IMR-90 (cell line): ENCODE data around the gene ABHD15. TPM values are rescaled to one million over a fixed set of nuclear protein-coding genes. Genes with fewer than 3 reads are reported as not detected.
"Not testable (repeated sequence)": the region's sequence is repeated elsewhere in the genome, so short reads cannot be mapped to it uniquely, and the experiment has no call there.

Source experiments
- ATAC-seq: fragments of 200-7000 bp; cut with Tn5 transposase; 2 replicates; pipeline ENCODE4 v1.9.1; 2020; ENCODE audit warnings: low read depth, mild to moderate bottlenecking, moderate library complexity
- BruUV-seq: library from RNA; stranded (reverse); fragments of 400-500 nt; replicated peaks from 2 replicates; lab custom pipeline; 2021; lab: Mats Ljungman, UMichigan
- CTCF ChIA-PET: fragments of 300-600 bp; formaldehyde crosslinking; extraction: SDS; loops from one replicate; lab custom pipeline; 2021; ENCODE audit warnings: antibody characterized with exemption; lab: Yijun Ruan, JAX
- POLR2A ChIA-PET: fragments of 300-600 bp; sonication (Branson Sonifier 250); formaldehyde crosslinking; loops from one replicate; lab custom pipeline; 2022; ENCODE audit warnings: antibody characterized with exemption; ENCODE audit not compliant: unreplicated experiment; lab: Charles Lee
- DNase-seq: peaks from one replicate; pipeline ENCODE4 v3.0.0; 2013
- H2AFZ ChIP-seq: replicated peaks from 2 replicates; pipeline ENCODE3; 2013; ENCODE audit warnings: low read length, mild to moderate bottlenecking; ENCODE audit not compliant: poor library complexity
- H2AK5ac ChIP-seq: 2 replicates; pipeline ENCODE4 v1.6.1; 2013; ENCODE audit warnings: low read depth, low read length, inconsistent platforms
- H2AK9ac ChIP-seq: replicated peaks from 2 replicates; pipeline ENCODE3; 2013; ENCODE audit warnings: mild to moderate bottlenecking, low read depth, low read length, moderate library complexity; ENCODE audit not compliant: poor library complexity
- H2BK120ac ChIP-seq: 2 replicates; pipeline ENCODE4 v1.6.1; 2013; ENCODE audit warnings: low read depth, low read length, inconsistent platforms
- H2BK15ac ChIP-seq: 3 replicates; pipeline ENCODE4 v1.6.1; 2013; ENCODE audit warnings: low read depth, low read length, inconsistent platforms
- H2BK20ac ChIP-seq: 2 replicates; pipeline ENCODE4 v1.6.1; 2013; ENCODE audit warnings: low read depth, mild to moderate bottlenecking, inconsistent platforms, low read length, moderate library complexity
- H2BK5ac ChIP-seq: 2 replicates; pipeline ENCODE4 v1.6.1; 2013; ENCODE audit warnings: mild to moderate bottlenecking, low read depth, low read length, inconsistent platforms; ENCODE audit not compliant: poor library complexity, severe bottlenecking
- H3K14ac ChIP-seq: replicated peaks from 2 replicates; pipeline ENCODE4 v1.6.1; 2013; ENCODE audit warnings: low read depth, low read length, inconsistent platforms
- H3K18ac ChIP-seq: 2 replicates; pipeline ENCODE4 v1.6.1; 2013; ENCODE audit warnings: low read depth, low read length, control low read depth
- H3K23ac ChIP-seq: 2 replicates; pipeline ENCODE4 v1.6.1; 2013; ENCODE audit warnings: low read depth, low read length, inconsistent platforms
- H3K27ac ChIP-seq: 2 replicates; pipeline ENCODE4 v1.5.1; 2013; ENCODE audit warnings: mild to moderate bottlenecking, control low read depth, low read length; ENCODE audit not compliant: insufficient read depth
- H3K27me3 ChIP-seq: 2 replicates; pipeline ENCODE4 v1.6.1; 2013; ENCODE audit warnings: low read length; ENCODE audit not compliant: control insufficient read depth, insufficient read depth
- H3K36me3 ChIP-seq: 2 replicates; pipeline ENCODE4 v1.6.1; 2013; ENCODE audit warnings: low read length, mixed read lengths; ENCODE audit not compliant: control insufficient read depth, insufficient read depth
- H3K4ac ChIP-seq: 2 replicates; pipeline ENCODE4 v1.6.1; 2013; ENCODE audit warnings: low read depth, low read length, inconsistent platforms
- H3K4me1 ChIP-seq: 2 replicates; pipeline ENCODE4 v1.6.1; 2013; ENCODE audit warnings: low read length, mixed read lengths; ENCODE audit not compliant: control insufficient read depth, insufficient read depth
- H3K4me2 ChIP-seq: 2 replicates; pipeline ENCODE4 v1.6.1; 2013; ENCODE audit warnings: low read depth, mild to moderate bottlenecking, control low read depth, low read length, moderate library complexity
- H3K4me3 ChIP-seq: 2 replicates; pipeline ENCODE4 v1.5.1; 2013; ENCODE audit warnings: low read depth, mild to moderate bottlenecking, control low read depth, low read length, moderate library complexity; ENCODE audit not compliant: insufficient read depth
- H3K56ac ChIP-seq: 2 replicates; pipeline ENCODE4 v1.6.1; 2013; ENCODE audit warnings: low read length, inconsistent platforms; ENCODE audit not compliant: insufficient read depth; ENCODE audit errors: extremely low read depth
- H3K79me1 ChIP-seq, 2 experiments: 2 replicates each; pipeline ENCODE4 v1.6.1; 2013; ENCODE audit warnings: low read length in 2 of 2, inconsistent platforms in 1 of 2, low read depth in 1 of 2
- H3K9ac ChIP-seq: 2 replicates; pipeline ENCODE4 v1.6.1; 2013; ENCODE audit warnings: low read depth, low read length, control low read depth
- H3K9me1 ChIP-seq: 2 replicates; pipeline ENCODE4 v1.6.1; 2013; ENCODE audit warnings: low read length, inconsistent platforms; ENCODE audit not compliant: insufficient read depth
- H3K9me3 ChIP-seq: 2 replicates; pipeline ENCODE4 v1.6.1; 2013; ENCODE audit warnings: low read length; ENCODE audit not compliant: control insufficient read depth, insufficient read depth
- H4K20me1 ChIP-seq: 2 replicates; pipeline ENCODE4 v1.6.1; 2013; ENCODE audit warnings: low read length, inconsistent platforms; ENCODE audit not compliant: insufficient read depth
- H4K5ac ChIP-seq: 2 replicates; pipeline ENCODE4 v1.6.1; 2013; ENCODE audit warnings: mild to moderate bottlenecking, low read depth, low read length, control low read depth
- H4K8ac ChIP-seq, 2 experiments: 2 replicates each; pipeline ENCODE4 v1.6.1; 2013; ENCODE audit warnings: low read depth in 2 of 2, low read length in 2 of 2, control low read depth in 1 of 2, inconsistent platforms in 1 of 2
- H4K91ac ChIP-seq: 2 replicates; pipeline ENCODE4 v1.6.1; 2013; ENCODE audit warnings: low read depth, low read length, inconsistent platforms; ENCODE audit not compliant: insufficient read depth
- WGBS, 2 experiments: methylation state at CpG; one replicate each; pipeline versions ENCODE4 v1.1.5 to v1.1.7; 2013; ENCODE audit warnings: missing lambda C conversion rate in 2 of 2; ENCODE audit not compliant: insufficient read length in 1 of 2; ENCODE audit errors: extremely low coverage in 2 of 2; 5-methylcytosine and 5-hydroxymethylcytosine counted together
- dilution Hi-C: fragments of 300-500 bp; cut with HindIII; formaldehyde crosslinking; loops from one replicate; pipeline ENCODE4 v1.14.3; 2018; ENCODE audit warnings: low sequenced_read_pairs; ENCODE audit not compliant: unreplicated experiment
- in situ Hi-C: fragments of 300-500 bp; cut with MboI; formaldehyde crosslinking; loops from 3 replicates; pipeline ENCODE4 v1.14.3; 2019; ENCODE audit warnings: low sequenced_read_pairs, inconsistent platforms, mixed read lengths
- intact Hi-C: fragments of 100-400 bp; cut with micrococcal nuclease; formaldehyde crosslinking; loops from 2 replicates; pipeline ENCODE4 v1.10.0; 2022
- polyA plus RNA-seq, 3 experiments: library from polyadenylated mRNA; depleted of rRNA; stranded (reverse); fragments of >200 nt; gene quantifications; 2 replicates each; pipeline ENCODE4 v1.2.3, GENCODE V29; 2012; ENCODE audit warnings: low replicate concordance in 1 of 3
- total RNA-seq: library from RNA; depleted of rRNA; stranded (reverse); fragments of >200 nt; gene quantifications from 2 replicates; pipeline ENCODE4 v1.2.3, GENCODE V29; 2012

The ABHD15 gene
- total and polyA plus RNA-seq, 2 of the 4 experiments (the other 2 are of a cell fraction), result 3.2 to 4.6 TPM

- H3K56ac ChIP-seq, H3K36me3 ChIP-seq, H3K9me3 ChIP-seq, DNase-seq, H3K9ac ChIP-seq, H4K91ac ChIP-seq, dilution Hi-C loops, H3K4ac ChIP-seq, H3K9me1 ChIP-seq, H3K14ac ChIP-seq, H2BK5ac ChIP-seq, H2BK120ac ChIP-seq, in situ Hi-C loops, H3K4me2 ChIP-seq, H3K4me1 ChIP-seq, H4K8ac ChIP-seq, H4K20me1 ChIP-seq, H3K4me3 ChIP-seq, intact Hi-C loops, CTCF ChIA-PET, H4K5ac ChIP-seq, BruUV-seq, H3K79me1 ChIP-seq, H3K23ac ChIP-seq, H3K18ac ChIP-seq, H2AK9ac ChIP-seq, H2BK20ac ChIP-seq, H2AK5ac ChIP-seq, H2AFZ ChIP-seq, H3K27ac ChIP-seq, ATAC-seq, H2BK15ac ChIP-seq, H3K27me3 ChIP-seq: not testable (repeated sequence)
- POLR2A ChIA-PET, result interaction anchor here (0.7 kb wide), 1 partner anchor 12 kb away, joined by 3 read pairs; no protein-coding TSS in a partner anchor
- WGBS, 2 experiments, result 100% methylated on average over 1 of the region's 5 CpGs; no CpG with 5 or more reads in 1 of the 2 experiments
These were observed 8.7 kb downstream of the ABHD15 start for GRCh38 chr17:29558139-29558538.
